A673 (cell line): ENCODE measurements around the gene LIG3. TPM values are rescaled to one million over a fixed set of nuclear protein-coding genes. Genes with fewer than 3 reads are reported as not detected.

Source experiments
- BruUV-seq: library from RNA; stranded (reverse); fragments of 400-500 nt; replicated peaks from 2 replicates; lab custom pipeline; 2021; lab: Mats Ljungman, UMichigan
- CTCF ChIA-PET: fragments of 300-600 bp; sonication (Branson Sonifier 250); formaldehyde crosslinking; loops from one replicate; lab custom pipeline; 2022; ENCODE audit warnings: antibody characterized with exemption; lab: Charles Lee
- POLR2A ChIA-PET: fragments of 300-600 bp; sonication (Branson Sonifier 250); formaldehyde crosslinking; loops from one replicate; lab custom pipeline; 2022; ENCODE audit warnings: antibody characterized with exemption; ENCODE audit not compliant: low non-redundant PET; lab: Charles Lee
- DNase-seq: peaks from one replicate; pipeline ENCODE4 v3.0.0-alpha.2; 2015; ENCODE audit warnings: low spot score
- H3K27ac ChIP-seq: fragments of 200-600 bp; sonication (generic); 2 replicates; pipeline ENCODE4 v1.5.1; 2016; ENCODE audit warnings: mixed run types, low read depth, mild to moderate bottlenecking, mixed read lengths, antibody characterized with exemption, low read length; ENCODE audit not compliant: poor library complexity, severe bottlenecking
- H3K27me3 ChIP-seq: fragments of 200-600 bp; sonication (generic); replicated peaks from 2 replicates; pipeline ENCODE4 v1.6.1; 2017; ENCODE audit warnings: mixed run types, low read depth, mild to moderate bottlenecking, mixed read lengths, antibody characterized with exemption, low read length; ENCODE audit not compliant: insufficient read depth, poor library complexity
- H3K36me3 ChIP-seq: fragments of 200-600 bp; sonication (generic); 2 replicates; pipeline ENCODE4 v1.6.1; 2016; ENCODE audit warnings: mixed run types, mild to moderate bottlenecking, mixed read lengths, antibody characterized with exemption, low read length; ENCODE audit not compliant: insufficient read depth, poor library complexity, severe bottlenecking
- H3K4me1 ChIP-seq: fragments of 200-600 bp; sonication (generic); 2 replicates; pipeline ENCODE4 v1.6.1; 2017; ENCODE audit warnings: mixed run types, mild to moderate bottlenecking, mixed read lengths, antibody characterized with exemption, low read length; ENCODE audit not compliant: insufficient read depth, poor library complexity, severe bottlenecking
- H3K4me3 ChIP-seq: fragments of 200-600 bp; sonication (generic); 2 replicates; pipeline ENCODE4 v1.5.1; 2016; ENCODE audit warnings: low read depth, mixed run types, mild to moderate bottlenecking, mixed read lengths, low read length; ENCODE audit not compliant: poor library complexity, severe bottlenecking
- H3K9me3 ChIP-seq: fragments of 200-600 bp; sonication (generic); 2 replicates; pipeline ENCODE4 v1.6.1; 2016; ENCODE audit warnings: mixed run types, low read depth, mild to moderate bottlenecking, mixed read lengths, antibody characterized with exemption, low read length; ENCODE audit not compliant: poor library complexity, severe bottlenecking
- EZH2 ChIP-seq: fragments of 200-600 bp; sonication (generic); IDR thresholded peaks from 2 replicates; pipeline ENCODE4 v1.6.1; 2017; ENCODE audit warnings: borderline replicate concordance, low read depth, mild to moderate bottlenecking, mixed read lengths, antibody characterized with exemption, low read length; ENCODE audit not compliant: poor library complexity, severe bottlenecking
- intact Hi-C: fragments of 100-400 bp; cut with micrococcal nuclease; formaldehyde crosslinking; loops from one replicate; pipeline ENCODE4 v1.10.0; 2022; ENCODE audit not compliant: unreplicated experiment
- total RNA-seq: library from RNA; stranded (reverse); gene quantifications from 2 replicates; pipeline ENCODE4 v1.2.3, GENCODE V29; 2021
- TF ChIP-seq, protein P1 (sequence below): fragments of 300-800, 200-600 bp; sonication (generic); conservative IDR thresholded peaks from 2 replicates; pipeline ENCODE4 v1.5.1; 2017; ENCODE audit warnings: low read depth, mild to moderate bottlenecking, antibody characterized with exemption, low read length, moderate library complexity, mixed read lengths

The LIG3 gene
- total RNA-seq, 1 experiment from 2014 or later = 23.0 TPM

DNA sequence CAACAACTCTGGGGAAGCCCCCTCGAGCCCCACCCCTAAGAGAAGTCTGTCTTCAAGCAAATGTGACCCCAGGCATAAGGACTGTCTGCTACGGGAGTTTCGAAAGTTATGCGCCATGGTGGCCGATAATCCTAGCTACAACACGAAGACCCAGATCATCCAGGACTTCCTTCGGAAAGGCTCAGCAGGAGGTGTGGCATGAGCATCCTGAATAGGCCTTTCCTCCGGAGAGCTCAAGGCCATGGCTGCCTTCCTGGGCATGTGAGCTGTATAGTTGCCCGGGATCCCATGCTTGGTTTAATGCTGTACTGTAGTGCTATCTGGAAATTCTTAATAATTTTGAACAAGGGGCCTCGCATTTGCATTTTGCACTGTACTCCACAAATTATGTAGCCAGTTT is 9.2 kb downstream of the LIG3 start:
- ChIA-PET CTCF (no interaction called here), POLR2A (no interaction called here)
- intact Hi-C loops = no loop called here

DNA sequence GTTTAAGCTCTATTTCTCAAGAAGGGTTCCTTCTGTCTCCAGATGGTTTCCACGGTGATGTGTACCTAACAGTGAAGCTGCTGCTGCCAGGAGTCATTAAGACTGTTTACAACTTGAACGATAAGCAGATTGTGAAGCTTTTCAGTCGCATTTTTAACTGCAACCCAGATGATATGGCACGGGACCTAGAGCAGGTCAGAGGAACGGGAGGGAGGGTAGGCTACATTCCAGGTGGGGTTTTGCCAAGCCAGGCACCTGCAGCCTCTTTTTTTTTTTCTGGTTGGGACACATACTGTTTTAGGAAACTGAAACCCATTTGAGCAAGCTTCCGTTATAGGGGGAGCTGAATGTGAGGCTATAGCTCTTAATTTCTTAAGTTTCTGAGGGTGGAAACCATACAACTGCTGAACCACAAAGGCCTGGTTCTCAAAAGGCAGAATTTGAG is 10.6 kb downstream of the LIG3 start:
- Histone ChIP-seq H3K9me3 (no peaks in the 10 kb centered on the region), H3K27me3 (no peaks in the 10 kb centered on the region), H3K27ac (no peak overlapping the region), H3K4me3 (no peak overlapping the region), H3K36me3 (peaks cover 7% of the 10 kb centered on the region), H3K4me1 (no peaks in the 10 kb centered on the region)
- ChIA-PET POLR2A (interaction anchor here (0.6 kb wide), 1 partner anchor 38 kb away, joined by 6 read pairs; no protein-coding TSS in a partner anchor), CTCF (no interaction called here)
- intact Hi-C loops = no loop called here
- no TSS peak for BruUV-seq
- DNase-seq = no peak
- TF ChIP-seq, protein P1, sequence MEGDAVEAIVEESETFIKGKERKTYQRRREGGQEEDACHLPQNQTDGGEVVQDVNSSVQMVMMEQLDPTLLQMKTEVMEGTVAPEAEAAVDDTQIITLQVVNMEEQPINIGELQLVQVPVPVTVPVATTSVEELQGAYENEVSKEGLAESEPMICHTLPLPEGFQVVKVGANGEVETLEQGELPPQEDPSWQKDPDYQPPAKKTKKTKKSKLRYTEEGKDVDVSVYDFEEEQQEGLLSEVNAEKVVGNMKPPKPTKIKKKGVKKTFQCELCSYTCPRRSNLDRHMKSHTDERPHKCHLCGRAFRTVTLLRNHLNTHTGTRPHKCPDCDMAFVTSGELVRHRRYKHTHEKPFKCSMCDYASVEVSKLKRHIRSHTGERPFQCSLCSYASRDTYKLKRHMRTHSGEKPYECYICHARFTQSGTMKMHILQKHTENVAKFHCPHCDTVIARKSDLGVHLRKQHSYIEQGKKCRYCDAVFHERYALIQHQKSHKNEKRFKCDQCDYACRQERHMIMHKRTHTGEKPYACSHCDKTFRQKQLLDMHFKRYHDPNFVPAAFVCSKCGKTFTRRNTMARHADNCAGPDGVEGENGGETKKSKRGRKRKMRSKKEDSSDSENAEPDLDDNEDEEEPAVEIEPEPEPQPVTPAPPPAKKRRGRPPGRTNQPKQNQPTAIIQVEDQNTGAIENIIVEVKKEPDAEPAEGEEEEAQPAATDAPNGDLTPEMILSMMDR = no peak
- no peak for TF ChIP-seq EZH2

More for the DNA sequence above, 9.2 kb downstream of the LIG3 start:
- no TSS peak for BruUV-seq
- Histone ChIP-seq H3K27ac (no peak overlapping the region), H3K4me3 (no peak overlapping the region), H3K4me1 (no peaks in the 10 kb centered on the region), H3K27me3 (no peaks in the 10 kb centered on the region), H3K9me3 (no peaks in the 10 kb centered on the region), H3K36me3 (peaks cover 7% of the 10 kb centered on the region)
- TF ChIP-seq EZH2 = no peak
- TF ChIP-seq, protein P1 = no peak
- DNase-seq = no peak

DNA sequence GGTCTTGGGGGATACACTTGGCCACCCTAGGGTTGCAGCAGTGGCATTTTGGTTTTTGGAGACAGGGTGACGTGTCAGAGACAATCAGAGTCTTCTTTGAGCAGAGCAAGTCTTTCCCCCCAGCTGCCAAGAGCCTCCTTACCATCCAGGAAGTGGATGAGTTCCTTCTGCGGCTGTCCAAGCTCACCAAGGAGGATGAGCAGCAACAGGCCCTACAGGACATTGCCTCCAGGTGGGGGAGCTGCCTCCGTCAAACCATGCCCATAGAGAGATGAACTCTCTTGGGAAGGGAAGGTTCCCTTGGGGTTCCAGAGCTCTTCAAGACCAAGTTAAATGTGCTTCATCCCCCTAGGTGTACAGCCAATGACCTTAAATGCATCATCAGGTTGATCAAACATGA is 11.3 kb downstream of the LIG3 start:
- H3K4me1 ChIP-seq = no peaks in the 10 kb centered on the region
- H3K27me3 ChIP-seq = no peaks in the 10 kb centered on the region
- no TSS peak for BruUV-seq
- no peak overlapping the region for H3K27ac ChIP-seq
- intact Hi-C loops = no loop called here
- DNase-seq = no peak
- H3K4me3 ChIP-seq = no peak overlapping the region
- POLR2A ChIA-PET = interaction anchor here (0.6 kb wide), 1 partner anchor 1620 kb away, joined by 3 read pairs; no protein-coding TSS in a partner anchor
- no peaks in the 10 kb centered on the region for H3K9me3 ChIP-seq
- no peak for TF ChIP-seq EZH2
- TF ChIP-seq, protein P1 = no peak
- CTCF ChIA-PET = no interaction called here
- H3K36me3 ChIP-seq = peaks cover 7% of the 10 kb centered on the region
